Liver (tissue), 9 donors: ENCODE results near the gene AFAP1. TPM values are rescaled to one million over a fixed set of nuclear protein-coding genes. Genes with fewer than 3 reads are reported as not detected.

Source experiments
- DNase-seq: peaks from one replicate; pipeline ENCODE4 v3.0.0-alpha.2; 2017; ENCODE audit warnings: low spot score
- H3K27ac ChIP-seq, 2 donors: one replicate each; pipeline ENCODE4 v1.7.0; 2013; ENCODE audit warnings: inconsistent platforms in 2 of 2, low read length in 2 of 2, control low read depth in 1 of 2, low read depth in 1 of 2, mild to moderate bottlenecking in 1 of 2
- H3K27me3 ChIP-seq, 4 donors: one replicate each; pipeline versions ENCODE4 v1.6.1 to v1.7.0; 2013; ENCODE audit warnings: low read length in 3 of 4, inconsistent platforms in 1 of 4, mild to moderate bottlenecking in 1 of 4, moderate library complexity in 1 of 4; ENCODE audit not compliant: control insufficient read depth in 4 of 4, insufficient read depth in 4 of 4
- H3K36me3 ChIP-seq, 4 donors: one replicate each; pipeline versions ENCODE4 v1.6.1 to v1.7.0; 2013; ENCODE audit warnings: low read length in 3 of 4, mild to moderate bottlenecking in 3 of 4, low read depth in 1 of 4, moderate library complexity in 1 of 4; ENCODE audit not compliant: control insufficient read depth in 4 of 4, insufficient read depth in 3 of 4
- H3K4me1 ChIP-seq, 4 donors: one replicate each; pipeline versions ENCODE4 v1.6.1 to v1.7.0; 2013; ENCODE audit warnings: low read length in 3 of 4, mild to moderate bottlenecking in 3 of 4, moderate library complexity in 1 of 4; ENCODE audit not compliant: control insufficient read depth in 4 of 4, insufficient read depth in 4 of 4
- H3K4me3 ChIP-seq, 3 donors: one replicate each; pipeline versions ENCODE4 v1.6.1 to v1.7.0; 2013; ENCODE audit warnings: low read length in 3 of 3, control low read depth in 1 of 3, low read depth in 1 of 3, mild to moderate bottlenecking in 1 of 3
- H3K9ac ChIP-seq, 2 donors: one replicate each; pipeline ENCODE4 v1.7.0; 2013; ENCODE audit warnings: low read length in 2 of 2, mild to moderate bottlenecking in 2 of 2, moderate library complexity in 2 of 2, control low read depth in 1 of 2, low read depth in 1 of 2
- H3K9me3 ChIP-seq, 4 donors: one replicate each; pipeline versions ENCODE4 v1.6.1 to v1.7.0; 2013; ENCODE audit warnings: low read length in 3 of 4; ENCODE audit not compliant: control insufficient read depth in 4 of 4
- ATF3 ChIP-seq: IDR thresholded peaks from 2 replicates; pipeline ENCODE4 v1.6.1; 2016; ENCODE audit warnings: antibody characterized with exemption
- EGR1 ChIP-seq, 2 donors: IDR thresholded peaks; 2 replicates each; pipeline ENCODE4 v1.6.1; 2016 to 2018; ENCODE audit warnings: antibody characterized with exemption in 2 of 2, low read depth in 2 of 2
- FOXA1 ChIP-seq: IDR thresholded peaks from 2 replicates; pipeline ENCODE4 v1.6.1; 2016; ENCODE audit warnings: antibody characterized with exemption
- FOXA2 ChIP-seq: IDR thresholded peaks from 2 replicates; pipeline ENCODE4 v1.6.1; 2016; ENCODE audit warnings: antibody characterized with exemption
- GABPA ChIP-seq, 2 donors: IDR thresholded peaks in 1 of 2; conservative IDR thresholded peaks in 1 of 2; 2 replicates each; pipeline ENCODE4 v1.6.1; 2016; ENCODE audit warnings: antibody characterized with exemption in 2 of 2, mild to moderate bottlenecking in 1 of 2, moderate library complexity in 1 of 2
- HNF4A ChIP-seq, 2 donors: conservative IDR thresholded peaks; 2 replicates each; pipeline ENCODE4 v1.6.1; 2016; ENCODE audit warnings: antibody characterized with exemption in 2 of 2, mild to moderate bottlenecking in 2 of 2
- HNF4G ChIP-seq: IDR thresholded peaks from 2 replicates; pipeline ENCODE4 v1.6.1; 2016; ENCODE audit warnings: antibody characterized with exemption
- JUND ChIP-seq, 2 donors: IDR thresholded peaks; 2 replicates each; pipeline ENCODE4 v1.6.1; 2016; ENCODE audit warnings: antibody characterized with exemption in 2 of 2
- NR2F2 ChIP-seq: IDR thresholded peaks from 2 replicates; pipeline ENCODE4 v1.6.1; 2016; ENCODE audit warnings: antibody characterized with exemption
- RAD21 ChIP-seq, 2 donors: IDR thresholded peaks; 2 replicates each; pipeline ENCODE4 v1.6.1; 2016; ENCODE audit warnings: antibody characterized with exemption in 2 of 2, mild to moderate bottlenecking in 2 of 2
- REST ChIP-seq: IDR thresholded peaks from 2 replicates; pipeline ENCODE4 v1.6.1; 2016; ENCODE audit warnings: antibody characterized with exemption, mild to moderate bottlenecking
- RXRA ChIP-seq, 2 donors: IDR thresholded peaks; 2 replicates each; pipeline ENCODE4 v1.6.1; 2017 to 2018; ENCODE audit warnings: antibody characterized with exemption in 2 of 2, mild to moderate bottlenecking in 1 of 2
- SP1 ChIP-seq: IDR thresholded peaks from 2 replicates; pipeline ENCODE4 v1.6.1; 2018; ENCODE audit warnings: antibody characterized with exemption, mild to moderate bottlenecking
- TAF1 ChIP-seq: conservative IDR thresholded peaks from 2 replicates; pipeline ENCODE4 v1.6.1; 2016; ENCODE audit warnings: antibody characterized with exemption, mild to moderate bottlenecking
- YY1 ChIP-seq: IDR thresholded peaks from 2 replicates; pipeline ENCODE4 v1.6.1; 2016; ENCODE audit warnings: antibody characterized with exemption, mild to moderate bottlenecking
- ZBTB33 ChIP-seq: IDR thresholded peaks from 2 replicates; pipeline ENCODE4 v1.6.1; 2016; ENCODE audit warnings: antibody characterized with exemption
- WGBS: extraction: QIAGEN DNeasy Blood & Tissue Kit; methylation state at CpG from one replicate; pipeline ENCODE4 v1.1.7; 2013; 5-methylcytosine and 5-hydroxymethylcytosine counted together
- polyA plus RNA-seq, 2 donors: library from polyadenylated mRNA; stranded (reverse) in 1 of 2; unstranded in 1 of 2; fragments of 200-250 nt in 1 of 2; fragments of >200 nt in 1 of 2; fragmentation: Nextera tagmentation in 1 of 2; extraction: Ambion mirVana in 1 of 2; gene quantifications; one replicate each; pipeline versions ENCODE4 v1.2.1 to v1.2.3, GENCODE V29; 2013 to 2015
- total RNA-seq, 2 donors: library from RNA; depleted of rRNA; stranded (reverse); fragments of >200 nt; gene quantifications; one replicate each; pipeline ENCODE4 v1.2.3, GENCODE V29; 2014
- TF ChIP-seq, protein P1 (sequence below): IDR thresholded peaks from 2 replicates; pipeline ENCODE4 v1.6.1; 2016; ENCODE audit warnings: antibody characterized with exemption
- donor health status: healthy.
- donor health status: healthy.
- donor health status: healthy.
- donor health status: healthy.
- donor health status: healthy.

AFAP1 gene
- total and polyA plus RNA-seq, 4 donors, result 0.40 to 3.2 (median 1.6) TPM

DNA sequence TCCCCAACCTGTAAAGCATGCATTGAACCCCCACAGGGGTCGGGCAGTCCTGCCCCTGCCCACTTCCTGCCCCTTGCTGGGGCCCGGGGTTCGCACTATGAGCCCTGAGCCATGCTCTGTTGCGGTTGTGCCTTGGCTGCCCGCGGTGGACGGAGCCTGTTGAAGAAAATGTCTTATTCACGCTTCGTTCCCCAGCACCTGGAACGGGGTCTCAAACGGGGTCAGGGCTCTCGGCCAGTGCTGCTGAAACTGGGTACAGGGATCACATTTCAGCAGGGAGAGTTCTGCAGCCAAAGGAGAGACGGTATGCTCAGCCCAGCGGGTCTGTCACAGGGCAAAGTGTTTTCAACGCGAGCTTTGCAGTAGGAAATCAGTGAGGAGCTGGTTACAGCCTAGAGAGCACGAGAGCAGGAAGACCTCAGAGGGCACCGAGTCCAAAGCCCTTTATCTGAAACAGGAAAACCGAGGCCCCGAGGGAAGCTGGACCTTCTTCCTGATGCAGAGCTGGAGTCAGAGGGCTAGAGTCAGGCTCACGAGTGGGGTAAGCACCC is 46.3 kb upstream of the AFAP1 start:
- no peaks in the 10 kb centered on the region for H3K4me1 ChIP-seq
- 32% methylated on average over 21 of the region's 21 CpGs for WGBS
- no peak overlapping the region for H3K9ac ChIP-seq
- no peak overlapping the region for H3K27ac ChIP-seq
- H3K4me3 ChIP-seq, result no peak overlapping the region
- H3K9me3 ChIP-seq, result no peaks in the 10 kb centered on the region
- no peaks in the 10 kb centered on the region for H3K36me3 ChIP-seq
- no peak for DNase-seq
- TF ChIP-seq HNF4A (conservative IDR thresholded peaks at IDR 0.05) (no peak), NR2F2 (peak; percentile 82), YY1 (no peak), RAD21 (IDR thresholded peaks at IDR 0.05) (peak in 1 of 2 donors; percentile 31)
- no peaks in the 10 kb centered on the region for H3K27me3 ChIP-seq

GRCh38 chr4:7985072-7985471 is 45.4 kb upstream of the AFAP1 start:
- H3K9ac ChIP-seq, result no peak overlapping the region
- no peak for TF ChIP-seq FOXA2
- 89% methylated on average over 12 of the region's 12 CpGs for WGBS
- H3K4me1 ChIP-seq, result no peaks in the 10 kb centered on the region
- H3K4me3 ChIP-seq, result no peak overlapping the region
- H3K27ac ChIP-seq, result no peak overlapping the region
- DNase-seq, result no peak
- no peaks in the 10 kb centered on the region for H3K9me3 ChIP-seq
- H3K27me3 ChIP-seq, result no peaks in the 10 kb centered on the region
- no peaks in the 10 kb centered on the region for H3K36me3 ChIP-seq

- no peaks in the 10 kb centered on the region for H3K4me1 ChIP-seq
- WGBS, result 79% methylated on average over 31 of the region's 31 CpGs
- H3K9ac ChIP-seq, result no peak overlapping the region
- H3K27ac ChIP-seq, result no peak overlapping the region
- H3K9me3 ChIP-seq, result no peaks in the 10 kb centered on the region
- H3K27me3 ChIP-seq, result no peaks in the 10 kb centered on the region
- TF ChIP-seq ZBTB33 (no peak), REST (no peak), SP1 (no peak), RXRA (IDR thresholded peaks at IDR 0.05) (no peak), HNF4G (no peak), GABPA (IDR thresholded peaks at IDR 0.05 in 1 of 2, conservative IDR thresholded peaks at IDR 0.05 in 1 of 2) (no peak), FOXA1 (no peak), JUND (IDR thresholded peaks at IDR 0.05) (no peak), HNF4A (conservative IDR thresholded peaks at IDR 0.05) (no peak), TAF1 (no peak), FOXA2 (no peak), EGR1 (IDR thresholded peaks at IDR 0.05; ENCODE audit: low read depth in 2 of 2) (no peak), RAD21 (IDR thresholded peaks at IDR 0.05) (no peak), YY1 (no peak), ATF3 (no peak), NR2F2 (no peak)
- TF ChIP-seq, protein P1, sequence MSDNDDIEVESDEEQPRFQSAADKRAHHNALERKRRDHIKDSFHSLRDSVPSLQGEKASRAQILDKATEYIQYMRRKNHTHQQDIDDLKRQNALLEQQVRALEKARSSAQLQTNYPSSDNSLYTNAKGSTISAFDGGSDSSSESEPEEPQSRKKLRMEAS, result no peak
- no peak overlapping the region for H3K4me3 ChIP-seq
- no peak for DNase-seq
- H3K36me3 ChIP-seq, result no peaks in the 10 kb centered on the region
These were observed 44.7 kb upstream of the AFAP1 start for GRCh38 chr4:7984286-7984925.
